ENCODE results near the gene IFT172.
"Not testable (repeated sequence)": the region's sequence is repeated elsewhere in the genome, so short reads cannot be mapped to it uniquely, and the experiment has no call there.

The IFT172 gene, protein sequence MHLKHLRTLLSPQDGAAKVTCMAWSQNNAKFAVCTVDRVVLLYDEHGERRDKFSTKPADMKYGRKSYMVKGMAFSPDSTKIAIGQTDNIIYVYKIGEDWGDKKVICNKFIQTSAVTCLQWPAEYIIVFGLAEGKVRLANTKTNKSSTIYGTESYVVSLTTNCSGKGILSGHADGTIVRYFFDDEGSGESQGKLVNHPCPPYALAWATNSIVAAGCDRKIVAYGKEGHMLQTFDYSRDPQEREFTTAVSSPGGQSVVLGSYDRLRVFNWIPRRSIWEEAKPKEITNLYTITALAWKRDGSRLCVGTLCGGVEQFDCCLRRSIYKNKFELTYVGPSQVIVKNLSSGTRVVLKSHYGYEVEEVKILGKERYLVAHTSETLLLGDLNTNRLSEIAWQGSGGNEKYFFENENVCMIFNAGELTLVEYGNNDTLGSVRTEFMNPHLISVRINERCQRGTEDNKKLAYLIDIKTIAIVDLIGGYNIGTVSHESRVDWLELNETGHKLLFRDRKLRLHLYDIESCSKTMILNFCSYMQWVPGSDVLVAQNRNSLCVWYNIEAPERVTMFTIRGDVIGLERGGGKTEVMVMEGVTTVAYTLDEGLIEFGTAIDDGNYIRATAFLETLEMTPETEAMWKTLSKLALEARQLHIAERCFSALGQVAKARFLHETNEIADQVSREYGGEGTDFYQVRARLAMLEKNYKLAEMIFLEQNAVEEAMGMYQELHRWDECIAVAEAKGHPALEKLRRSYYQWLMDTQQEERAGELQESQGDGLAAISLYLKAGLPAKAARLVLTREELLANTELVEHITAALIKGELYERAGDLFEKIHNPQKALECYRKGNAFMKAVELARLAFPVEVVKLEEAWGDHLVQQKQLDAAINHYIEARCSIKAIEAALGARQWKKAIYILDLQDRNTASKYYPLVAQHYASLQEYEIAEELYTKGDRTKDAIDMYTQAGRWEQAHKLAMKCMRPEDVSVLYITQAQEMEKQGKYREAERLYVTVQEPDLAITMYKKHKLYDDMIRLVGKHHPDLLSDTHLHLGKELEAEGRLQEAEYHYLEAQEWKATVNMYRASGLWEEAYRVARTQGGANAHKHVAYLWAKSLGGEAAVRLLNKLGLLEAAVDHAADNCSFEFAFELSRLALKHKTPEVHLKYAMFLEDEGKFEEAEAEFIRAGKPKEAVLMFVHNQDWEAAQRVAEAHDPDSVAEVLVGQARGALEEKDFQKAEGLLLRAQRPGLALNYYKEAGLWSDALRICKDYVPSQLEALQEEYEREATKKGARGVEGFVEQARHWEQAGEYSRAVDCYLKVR (N-terminal part only)

DNA sequence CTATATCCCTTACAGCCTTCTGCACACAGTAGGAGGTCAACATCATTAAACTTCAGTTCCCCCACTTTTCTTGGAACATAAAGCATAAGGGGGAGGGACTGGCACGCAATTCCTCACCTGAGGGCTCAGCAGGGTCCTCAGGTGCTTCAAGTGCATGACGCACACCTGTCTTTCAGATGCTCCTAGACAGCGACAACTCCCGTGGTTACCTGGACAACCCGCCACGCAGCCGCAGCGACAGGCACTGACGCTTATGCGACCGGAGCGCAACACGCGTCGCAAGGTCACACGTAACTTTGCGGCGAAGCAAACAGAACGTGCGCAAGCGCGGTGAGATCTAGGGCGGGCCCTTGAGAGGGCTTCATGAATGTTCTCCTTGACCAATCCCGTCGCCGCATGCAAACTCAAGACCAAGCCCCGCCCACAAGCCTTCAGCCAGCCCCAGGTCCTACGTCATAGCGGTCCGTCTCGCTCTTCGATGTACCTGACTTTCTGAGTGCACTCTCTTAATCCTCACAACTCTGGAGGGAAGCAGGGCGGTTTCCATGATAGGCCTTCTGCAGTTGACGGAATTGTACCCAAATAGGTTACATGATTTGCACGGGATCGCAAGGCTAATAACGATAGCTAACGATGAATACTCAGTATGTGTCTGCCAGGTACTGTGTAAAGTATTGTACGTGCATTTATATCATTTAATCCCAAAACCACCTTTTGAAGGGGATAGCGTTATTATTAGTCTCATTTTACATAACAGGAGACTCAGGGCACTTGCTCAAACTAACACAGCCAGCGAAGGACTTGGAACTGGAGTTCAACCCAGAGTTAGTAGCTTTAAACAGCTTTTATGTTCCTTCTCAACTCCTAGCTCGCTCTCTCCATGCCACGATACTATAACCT is at the start of gene IFT172:
TSS of gene IFT172 (minus strand) at position 246 of the 900 bp plus-strand sequence. CDS start at position 156, 90 bp downstream.
- peak; percentile 54 for DNase-seq

DNA sequence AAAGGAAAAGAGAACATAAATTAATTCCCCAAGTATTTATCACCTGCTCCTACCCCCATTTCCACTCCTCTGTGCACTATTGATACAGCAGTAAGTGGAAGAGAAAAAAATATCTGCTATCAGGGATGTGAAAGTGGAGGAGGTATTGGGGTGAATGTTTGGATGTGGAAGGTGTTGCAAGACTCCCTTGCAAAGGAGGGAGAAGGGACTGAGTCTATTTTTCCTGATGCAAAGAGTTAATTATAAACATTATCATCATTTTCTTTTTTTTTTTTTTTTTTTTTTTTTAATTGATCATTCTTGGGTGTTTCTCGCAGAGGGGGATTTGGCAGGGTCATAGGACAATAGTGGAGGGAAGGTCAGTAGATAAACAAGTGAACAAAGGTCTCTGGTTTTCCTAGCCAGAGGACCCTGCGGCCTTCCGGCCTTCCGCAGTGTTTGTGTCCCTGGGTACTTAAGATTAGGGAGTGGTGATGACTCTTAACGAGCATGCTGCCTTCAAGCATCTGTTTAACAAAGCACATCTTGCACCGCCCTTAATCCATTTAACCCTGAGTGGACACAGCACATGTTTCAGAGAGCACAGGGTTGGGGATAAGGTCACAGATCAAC is 49.4 kb upstream of the IFT172 start:
- DNase-seq = not testable (repeated sequence)

DNA sequence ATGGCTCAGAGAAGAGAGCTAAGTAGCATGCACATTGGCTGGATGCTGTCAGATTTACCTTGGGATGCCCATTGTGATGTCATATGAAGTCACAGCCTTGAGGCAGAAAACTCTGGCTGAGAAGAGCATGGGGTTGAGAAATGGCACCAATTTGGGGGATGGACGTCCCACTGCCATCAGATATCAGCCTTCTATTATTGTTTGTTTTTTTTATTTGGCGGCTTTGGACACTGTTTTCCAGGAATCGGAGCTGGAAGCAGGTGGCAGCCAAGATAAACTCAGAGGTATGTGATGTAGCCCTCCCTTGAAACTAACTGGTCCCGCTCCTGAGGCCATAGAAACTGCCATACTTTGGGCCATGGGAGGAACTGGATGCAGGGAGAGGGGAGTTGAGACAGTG is 47.7 kb upstream of the IFT172 start:
- DNase-seq = no peak

DNA sequence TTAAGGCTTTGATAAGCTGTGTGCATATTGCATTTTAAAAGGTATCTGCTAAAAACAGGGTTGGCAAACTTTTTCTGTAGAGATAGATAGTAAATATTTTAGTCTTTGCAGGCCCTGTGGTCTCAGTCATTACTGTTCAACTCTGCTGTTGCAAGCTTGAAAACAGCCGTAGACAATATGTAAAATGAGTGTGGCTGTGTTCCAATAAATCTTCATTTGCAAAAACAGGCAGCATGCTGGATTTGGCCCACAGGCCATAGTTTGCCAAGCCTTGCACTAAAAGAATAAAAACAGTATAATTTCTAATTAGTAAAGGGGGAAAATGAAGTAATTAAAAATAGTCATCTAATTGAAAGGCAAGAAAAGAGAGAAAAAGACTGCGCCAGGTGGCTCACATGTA is 42.4 kb upstream of the IFT172 start:
- no peak for DNase-seq

GRCh38 chr2:27527182-27527581 is 37.6 kb upstream of the IFT172 start:
- DNase-seq = no peak

DNA sequence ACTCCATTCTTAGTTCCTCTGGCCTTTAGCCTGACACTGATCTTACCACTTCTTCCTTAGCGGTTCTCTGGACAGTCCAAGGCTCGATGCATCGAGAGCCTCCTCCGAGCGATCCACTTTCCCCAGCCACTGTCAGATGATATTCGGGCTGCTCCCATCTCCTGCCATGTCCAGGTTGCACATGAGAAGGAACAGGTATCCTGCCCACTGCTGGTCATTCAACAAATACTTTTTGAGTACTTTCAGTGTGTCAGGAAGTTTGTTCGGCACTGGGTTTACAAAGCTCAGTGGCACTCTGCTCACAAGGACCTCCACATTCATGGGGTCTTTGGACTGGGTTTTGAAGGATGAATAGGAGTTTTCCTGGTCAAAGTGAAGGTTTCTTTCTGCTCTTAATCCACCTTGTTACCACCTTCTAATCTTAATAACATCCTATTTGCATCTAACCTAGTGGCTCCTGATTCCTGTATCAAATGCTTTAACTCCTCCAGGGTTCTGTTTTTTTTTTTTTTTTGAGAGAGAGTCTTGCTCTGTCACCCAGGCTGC is 32.9 kb upstream of the IFT172 start:
- no peak for DNase-seq

DNA sequence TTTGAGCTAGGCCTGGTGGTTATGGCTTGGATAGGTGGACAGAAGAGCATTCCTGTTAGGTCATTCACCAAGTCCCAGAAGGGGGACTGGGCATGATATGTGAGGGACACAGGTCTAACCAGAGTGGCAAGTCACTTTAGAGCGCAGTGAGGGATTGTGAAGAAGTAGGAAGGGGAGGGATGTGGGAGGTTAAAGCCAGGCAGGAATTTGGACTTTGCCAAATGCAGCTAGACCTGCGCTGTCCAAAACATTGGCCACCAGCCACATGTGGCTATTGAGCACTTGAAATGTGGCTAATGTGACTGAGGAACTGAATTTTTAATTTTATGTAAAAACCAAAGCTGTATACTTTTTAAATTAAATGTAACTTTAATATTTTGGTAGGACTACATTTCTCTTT is 30.8 kb upstream of the IFT172 start:
- DNase-seq = no peak

DNA sequence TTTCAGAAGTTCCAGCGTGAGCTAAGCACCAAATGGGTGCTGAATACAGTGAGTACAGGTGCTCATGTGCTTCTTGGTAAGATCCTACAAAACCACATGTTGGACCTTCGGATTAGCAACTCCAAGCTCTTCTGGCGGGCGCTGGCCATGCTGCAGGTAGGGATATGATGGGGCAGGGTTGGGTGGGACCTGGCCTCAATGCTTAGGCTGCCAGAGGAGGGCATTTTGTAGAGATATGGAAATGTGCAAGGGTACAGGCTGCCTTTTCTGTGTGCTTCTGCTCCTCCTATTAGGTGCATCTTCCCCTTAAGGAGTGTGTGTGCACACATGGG is 29.2 kb upstream of the IFT172 start:
- DNase-seq = no peak

DNA sequence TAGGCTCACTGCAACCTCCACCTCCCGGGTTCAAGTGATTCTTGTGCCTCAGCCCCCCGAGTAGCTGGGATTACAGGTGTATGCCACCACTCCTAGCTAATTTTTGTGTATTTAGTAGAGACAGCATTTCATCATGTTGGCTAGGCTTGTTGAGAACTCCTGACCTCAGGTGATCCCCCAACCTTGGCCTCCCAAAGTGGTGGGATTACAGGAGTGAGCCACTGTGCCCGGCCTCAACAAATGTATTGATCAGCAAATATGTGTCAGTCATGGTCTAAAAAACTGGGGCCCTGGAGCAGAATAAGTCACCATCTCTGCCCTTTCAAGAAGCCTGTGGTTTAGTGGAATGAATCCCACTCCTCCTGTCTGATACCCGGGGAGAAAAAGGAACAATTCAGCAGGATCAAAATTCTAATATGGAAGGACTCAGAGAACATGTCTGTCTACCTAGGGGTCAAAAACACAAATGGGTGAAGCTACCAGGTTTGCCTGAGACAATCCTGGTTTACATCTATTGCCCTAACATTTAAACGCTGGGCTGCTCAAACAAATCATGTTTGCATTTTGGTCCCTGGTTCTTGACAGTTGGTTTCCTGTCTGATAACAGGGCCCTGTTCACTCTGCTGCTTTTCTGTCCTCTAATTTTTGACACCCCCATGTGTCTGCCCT is 28.7 kb upstream of the IFT172 start:
- DNase-seq = no peak

DNA sequence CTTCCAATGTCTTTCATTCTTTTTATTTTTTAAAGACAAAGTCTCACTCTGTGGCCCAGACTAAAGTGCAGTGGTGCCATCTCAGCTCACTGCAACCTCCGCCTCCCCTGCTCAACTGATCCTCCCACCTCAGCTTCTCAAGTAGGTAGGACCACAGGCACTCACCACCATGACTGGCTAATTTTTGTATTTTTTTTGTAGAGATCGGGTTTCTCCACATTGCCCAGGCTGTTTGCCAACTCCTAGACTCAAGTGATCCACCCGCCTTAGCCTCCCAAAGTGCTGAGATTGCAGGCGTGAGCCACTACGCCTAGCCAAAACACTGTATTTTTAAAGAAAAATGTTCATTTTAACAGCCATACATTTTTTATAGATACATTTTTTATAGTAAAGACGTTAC is 19.8 kb upstream of the IFT172 start:
- DNase-seq = no peak

- no peak for DNase-seq
Observed at GRCh38 chr2:27507293-27507692, 17.8 kb upstream of the IFT172 start.

DNA sequence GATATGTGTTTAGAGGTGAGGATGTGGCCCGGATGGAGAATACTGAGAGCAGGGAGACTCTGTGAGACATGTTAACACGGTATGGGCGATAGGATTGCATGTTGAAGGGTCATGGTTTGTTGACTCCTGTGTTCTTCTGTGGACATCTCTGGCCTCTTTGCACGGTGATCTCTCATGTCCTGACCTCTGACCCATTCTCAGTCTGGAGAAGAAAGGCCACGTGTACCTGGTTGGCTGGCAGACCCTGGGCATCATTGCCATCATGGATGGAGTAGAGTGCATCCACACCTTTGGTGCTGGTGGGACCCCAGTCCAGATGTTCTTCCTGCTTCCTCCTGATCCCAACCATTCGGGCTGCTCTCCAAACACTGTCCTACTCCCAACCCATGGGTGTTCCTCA is 17.0 kb upstream of the IFT172 start:
- DNase-seq = no peak

DNA sequence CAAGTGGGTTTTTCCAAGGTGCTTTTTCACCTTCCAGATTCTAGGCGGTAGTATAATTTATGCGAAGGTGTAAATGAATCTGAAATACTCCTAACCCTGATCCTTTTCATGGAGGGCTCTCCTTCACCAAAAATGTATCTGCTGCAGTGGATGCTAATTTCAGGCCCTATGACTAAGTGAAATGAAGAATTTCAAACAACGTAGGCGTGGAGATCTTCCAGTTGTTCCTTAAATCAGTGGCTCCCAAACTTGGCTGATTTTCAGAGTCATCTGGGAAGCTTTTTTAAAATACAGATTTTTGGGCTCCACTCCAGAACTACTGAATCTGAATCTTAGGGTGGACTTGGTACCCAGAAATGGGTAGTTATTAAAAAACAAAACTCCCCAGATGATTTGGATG is 12.6 kb upstream of the IFT172 start:
- DNase-seq = no peak

DNA sequence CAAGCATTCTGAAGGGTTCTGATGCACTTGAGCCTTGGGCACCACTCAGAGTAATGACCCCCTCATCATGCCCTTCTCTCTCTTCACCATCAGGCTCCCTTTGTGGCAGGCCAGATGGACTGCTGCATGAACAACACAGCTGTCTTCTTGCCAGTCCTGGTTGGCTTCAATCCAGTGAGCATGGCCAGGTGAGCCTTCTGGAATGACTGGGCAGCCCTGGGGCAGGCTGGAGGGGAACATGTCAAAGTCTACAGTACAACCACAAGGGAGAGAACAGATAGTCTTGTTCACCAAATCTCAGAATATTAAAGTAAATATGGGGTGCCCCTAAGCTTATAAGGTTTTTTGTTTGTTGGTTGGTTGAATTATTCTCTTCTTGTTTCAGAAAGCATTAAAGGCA is 11.5 kb upstream of the IFT172 start:
- DNase-seq = no peak

GRCh38 chr2:27498975-27499374 is 9.4 kb upstream of the IFT172 start:
- DNase-seq = no peak

- no peak for DNase-seq
Observed at GRCh38 chr2:27497288-27497627, 7.7 kb upstream of the IFT172 start.

GRCh38 chr2:27496357-27497287 is 7.1 kb upstream of the IFT172 start, which contains the start of gene GCKR:
TSS of gene GCKR (plus strand) at chr2:27496839. CDS start at chr2:27496905, 66 bp downstream.
- no peak for DNase-seq

DNA sequence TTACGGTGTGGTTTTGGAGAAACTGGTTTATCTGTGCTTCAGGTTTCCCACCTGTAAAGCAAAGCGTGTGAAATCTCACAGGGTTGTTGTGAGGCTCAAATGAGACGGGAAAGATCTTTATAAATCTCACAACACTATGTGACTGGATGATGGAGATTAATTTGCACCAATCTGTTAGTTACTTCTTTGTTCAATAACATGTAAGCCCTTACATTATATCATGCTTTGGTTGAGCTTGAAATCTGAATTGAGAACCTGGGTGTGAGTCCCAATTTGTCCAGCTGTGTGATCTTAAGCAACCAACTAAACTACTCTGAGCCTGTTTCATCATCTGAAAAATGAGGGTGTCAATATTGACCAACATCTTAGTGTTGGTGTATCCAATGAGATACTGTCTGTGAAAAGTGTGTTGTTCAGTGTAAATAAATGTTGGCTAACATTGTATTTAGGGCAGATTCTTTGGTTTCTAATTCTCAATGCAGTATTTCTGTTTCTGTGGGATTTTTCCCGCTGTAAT is 6.4 kb upstream of the IFT172 start:
- DNase-seq = no peak

DNA sequence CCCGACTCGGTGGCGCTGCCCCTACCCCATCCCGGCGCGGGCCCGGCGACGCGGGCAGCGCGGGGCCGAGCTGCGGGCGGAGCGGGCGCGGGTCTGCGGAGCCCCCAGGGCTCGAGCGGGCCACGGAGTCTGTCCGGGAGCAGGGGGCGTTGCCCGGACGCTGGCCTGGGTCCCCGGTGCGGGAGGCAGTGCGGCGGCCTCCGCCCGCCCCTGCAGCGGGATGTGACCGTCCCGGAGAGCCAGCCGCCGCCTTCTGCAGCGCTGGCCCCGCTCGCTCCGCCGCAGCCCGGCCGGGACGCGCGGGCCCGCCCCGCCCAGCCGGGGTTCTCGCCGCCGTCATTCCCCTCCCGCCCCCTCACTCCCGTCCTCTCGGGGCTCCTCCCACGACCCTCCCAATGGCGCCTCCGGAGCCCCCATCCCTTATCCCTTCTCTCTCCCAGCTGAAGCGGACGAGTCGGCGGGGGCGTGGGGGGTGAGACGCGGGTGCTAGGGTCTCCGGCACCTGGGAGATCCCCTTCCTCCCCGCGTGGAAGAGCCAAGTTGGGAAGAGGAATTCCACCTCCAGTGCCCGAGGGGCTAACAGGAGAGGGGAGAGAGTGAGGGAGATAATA is 5.5 kb upstream of the IFT172 start, which contains the start of gene FNDC4:
TSS of gene FNDC4 (minus strand) at position 257 of the 611 bp plus-strand sequence. CDS start 521 bp downstream, outside the sequence.
- no peak for DNase-seq

Data from KG1 (cell line).